Mesodermal cell (in vitro differentiated cells): ENCODE data around the gene AQP1.

Source experiments
- H3K27ac ChIP-seq: 2 replicates; pipeline ENCODE4 v1.7.0; 2013; ENCODE audit warnings: mild to moderate bottlenecking, low read depth, low read length, moderate library complexity; ENCODE audit not compliant: severe bottlenecking
- H3K36me3 ChIP-seq: 2 replicates; pipeline ENCODE4 v1.7.1; 2013; ENCODE audit warnings: mild to moderate bottlenecking, low read length, moderate library complexity; ENCODE audit not compliant: control insufficient read depth, insufficient read depth
- H3K4me1 ChIP-seq: one replicate; pipeline ENCODE4 v1.7.1; 2013; ENCODE audit warnings: mild to moderate bottlenecking, low read length; ENCODE audit not compliant: insufficient read depth, control insufficient read depth, poor library complexity, severe bottlenecking
- H3K4me3 ChIP-seq: 2 replicates; pipeline ENCODE4 v1.7.0; 2013; ENCODE audit warnings: low read length, control low read depth, mild to moderate bottlenecking; ENCODE audit not compliant: insufficient read depth, poor library complexity, severe bottlenecking; ENCODE audit errors: extremely low read depth
- H3K9me3 ChIP-seq: 2 replicates; pipeline ENCODE4 v1.7.1; 2013; ENCODE audit warnings: mild to moderate bottlenecking, low read length, moderate library complexity; ENCODE audit not compliant: control insufficient read depth
- WGBS, 2 experiments: methylation state at CpG; one replicate each; pipeline ENCODE4 v1.1.5; 2013; ENCODE audit warnings: missing lambda C conversion rate in 2 of 2; ENCODE audit not compliant: insufficient coverage in 2 of 2; 5-methylcytosine and 5-hydroxymethylcytosine counted together

Gene AQP1

GRCh38 chr7:30930621-30931020, 19.0 kb downstream of the AQP1 start:
- H3K27ac ChIP-seq, result peak overlapping the region; percentile 70
- H3K9me3 ChIP-seq, result peaks cover 7% of the 10 kb centered on the region
- 83% methylated on average over 5 to 6 of the region's 8 CpGs for WGBS, 2 experiments
- no peaks in the 10 kb centered on the region for H3K4me1 ChIP-seq
- H3K36me3 ChIP-seq, result no peaks in the 10 kb centered on the region
- no peak overlapping the region for H3K4me3 ChIP-seq

GRCh38 chr7:30931161-30931928, 19.7 kb downstream of the AQP1 start:
- Histone ChIP-seq H3K9me3 (peaks cover 7% of the 10 kb centered on the region), H3K36me3 (no peaks in the 10 kb centered on the region), H3K4me3 (no peak overlapping the region), H3K4me1 (no peaks in the 10 kb centered on the region), H3K27ac (peak overlapping the region; percentile 70)
- 92% methylated on average over 22 to 23 of the region's 24 CpGs for WGBS, 2 experiments

GRCh38 chr7:30931929-30932540, 20.4 kb downstream of the AQP1 start:
- Histone ChIP-seq H3K9me3 (peaks cover 2% of the 10 kb centered on the region), H3K27ac (peak overlapping the region; percentile 8), H3K36me3 (no peaks in the 10 kb centered on the region), H3K4me1 (no peaks in the 10 kb centered on the region), H3K4me3 (no peak overlapping the region)
- 95 to 99% methylated on average over 6 to 7 of the region's 9 CpGs for WGBS, 2 experiments

GRCh38 chr7:30932562-30932961, 20.9 kb downstream of the AQP1 start:
- Histone ChIP-seq H3K4me3 (no peak overlapping the region), H3K9me3 (no peaks in the 10 kb centered on the region), H3K36me3 (no peaks in the 10 kb centered on the region), H3K27ac (no peak overlapping the region), H3K4me1 (no peaks in the 10 kb centered on the region)
- WGBS, 2 experiments, result 93 to 96% methylated on average over 4 to 5 of the region's 6 CpGs

DNA sequence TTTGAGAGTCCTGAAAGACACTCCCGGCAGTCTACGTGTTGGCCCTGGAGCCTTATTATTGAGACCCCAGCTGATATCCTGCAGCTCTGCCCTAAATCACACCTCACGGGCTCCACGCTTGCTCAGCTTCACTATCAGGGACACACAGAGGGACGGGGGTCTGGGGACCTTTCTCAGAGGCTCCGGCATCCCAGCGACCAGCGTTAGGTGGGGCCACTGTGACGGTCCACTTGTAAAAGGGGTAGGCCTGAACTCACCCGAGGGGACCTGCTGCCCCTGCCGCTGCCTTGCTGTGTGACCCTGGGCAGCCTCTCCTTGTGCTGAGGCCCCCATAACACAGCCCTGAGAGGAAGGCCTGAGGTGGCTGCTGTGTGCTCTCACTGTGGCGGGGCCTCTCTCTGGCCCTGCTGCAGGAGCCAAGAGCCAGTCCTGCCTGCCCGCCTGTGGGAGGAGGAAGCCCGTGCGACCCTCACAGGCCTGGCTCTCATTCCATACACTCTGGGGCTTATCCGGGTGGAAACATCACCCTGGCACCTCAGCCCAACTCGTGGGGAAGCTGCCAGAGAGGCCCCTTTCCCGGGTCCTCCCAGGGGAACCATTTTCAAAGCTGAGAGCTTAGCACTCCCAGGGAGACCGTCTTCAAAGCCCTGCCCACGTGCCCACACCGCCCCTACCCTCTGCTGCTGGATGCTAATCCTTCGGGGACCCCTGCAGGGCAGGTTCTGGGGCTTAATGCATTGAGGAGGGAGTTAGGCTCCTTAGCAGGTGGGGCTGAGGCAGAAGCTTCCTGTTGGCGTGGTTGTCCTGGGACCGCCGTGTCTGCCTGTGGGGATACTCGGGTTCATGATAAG, 21.7 kb downstream of the AQP1 start:
- H3K4me1 ChIP-seq, result no peaks in the 10 kb centered on the region
- H3K4me3 ChIP-seq, result no peak overlapping the region
- 77 to 81% methylated on average over 16 to 25 of the region's 26 CpGs for WGBS, 2 experiments
- H3K27ac ChIP-seq, result no peak overlapping the region
- no peaks in the 10 kb centered on the region for H3K9me3 ChIP-seq
- H3K36me3 ChIP-seq, result no peaks in the 10 kb centered on the region

- WGBS, 2 experiments, result 95 to 97% methylated on average over 5 of the region's 5 CpGs
- no peaks in the 10 kb centered on the region for H3K4me1 ChIP-seq
- H3K36me3 ChIP-seq, result no peaks in the 10 kb centered on the region
- H3K27ac ChIP-seq, result no peak overlapping the region
- H3K9me3 ChIP-seq, result no peaks in the 10 kb centered on the region
- H3K4me3 ChIP-seq, result no peak overlapping the region
Observed at GRCh38 chr7:30934225-30934624, 22.6 kb downstream of the AQP1 start.

GRCh38 chr7:30934732-30935568, 23.3 kb downstream of the AQP1 start:
- no peak overlapping the region for H3K27ac ChIP-seq
- no peaks in the 10 kb centered on the region for H3K9me3 ChIP-seq
- 81 to 89% methylated on average over 3 to 5 of the region's 6 CpGs for whole genome bisulfite sequencing, 2 experiments
- H3K36me3 ChIP-seq, result no peaks in the 10 kb centered on the region
- no peak overlapping the region for H3K4me3 ChIP-seq
- H3K4me1 ChIP-seq, result no peaks in the 10 kb centered on the region

GRCh38 chr7:30935569-30935877, 23.9 kb downstream of the AQP1 start:
- no peaks in the 10 kb centered on the region for H3K4me1 ChIP-seq
- no peak overlapping the region for H3K4me3 ChIP-seq
- 71 to 86% methylated on average over 1 to 2 of the region's 3 CpGs for WGBS, 2 experiments
- no peak overlapping the region for H3K27ac ChIP-seq
- no peaks in the 10 kb centered on the region for H3K9me3 ChIP-seq
- H3K36me3 ChIP-seq, result no peaks in the 10 kb centered on the region

DNA sequence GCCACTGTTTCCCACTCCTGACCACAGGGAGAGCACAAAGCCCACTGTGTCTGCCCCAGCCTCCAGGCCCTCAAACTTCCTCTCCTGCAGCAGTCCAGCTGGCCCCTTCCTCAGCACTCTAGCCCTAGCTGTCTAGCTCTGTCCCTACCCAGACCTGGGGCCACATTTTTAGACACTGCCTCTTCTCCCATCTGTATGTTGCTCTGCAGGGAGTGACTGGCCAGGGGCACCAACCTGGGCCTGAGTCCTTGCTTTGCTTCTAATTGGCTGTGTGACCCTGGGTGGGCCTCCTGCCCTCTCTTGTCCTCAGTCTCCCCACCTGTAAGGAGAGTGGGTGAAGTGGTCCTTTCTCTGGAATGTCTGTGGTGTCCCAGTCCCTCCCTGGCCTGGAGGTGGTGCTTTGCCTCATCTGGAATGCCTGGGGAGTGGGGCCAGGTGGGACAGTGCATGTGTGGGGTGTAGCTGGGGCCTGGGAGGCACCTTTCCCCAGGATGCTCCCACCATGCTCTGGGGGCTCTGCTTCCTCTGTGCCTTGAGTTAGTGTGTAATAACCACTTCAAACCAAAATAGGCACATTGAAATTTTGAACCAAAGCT, 25.1 kb downstream of the AQP1 start:
- H3K4me1 ChIP-seq, result no peaks in the 10 kb centered on the region
- H3K36me3 ChIP-seq, result no peaks in the 10 kb centered on the region
- no peak overlapping the region for H3K4me3 ChIP-seq
- H3K27ac ChIP-seq, result no peak overlapping the region
- H3K9me3 ChIP-seq, result no peaks in the 10 kb centered on the region

- Histone ChIP-seq H3K9me3 (no peaks in the 10 kb centered on the region), H3K27ac (no peak overlapping the region), H3K36me3 (no peaks in the 10 kb centered on the region), H3K4me3 (no peak overlapping the region), H3K4me1 (no peaks in the 10 kb centered on the region)
- WGBS, 2 experiments, result 88% methylated on average over 3 of the region's 3 CpGs; no CpG with 5 or more reads in 1 of the 2 experiments
Observed at GRCh38 chr7:30937416-30937815, 25.8 kb downstream of the AQP1 start.
